ENCODE results near the gene NAALADL2. TPM values are rescaled to one million over a fixed set of nuclear protein-coding genes. Genes with fewer than 3 reads are reported as not detected.

NAALADL2 gene
- total and polyA plus RNA-seq, 2 donors (not counting 3 experiments of a cell fraction or from before 2014, with no cell fraction given): 1.1 to 4.0 TPM

GRCh38 chr3:175247629-175248028, 388.5 kb downstream of the NAALADL2 start:
- H3K36me3 ChIP-seq (ENCODE audit: control insufficient read depth in 2 of 2, extremely low read depth in 1 of 2, insufficient read depth in 2 of 2, low read length in 2 of 2): no peaks in the 10 kb centered on the region
- intact Hi-C loops (cut with micrococcal nuclease) (no loop called here), dilution Hi-C loops (cut with MboI; ENCODE audit: extremely low pct_ligation_motif_present, low sequenced_read_pairs) (no loop called here)
- no TSS peak for BruUV-seq (replicated peaks)
- no peaks in the 10 kb centered on the region for H3K27me3 ChIP-seq (ENCODE audit: control insufficient read depth in 2 of 2, insufficient read depth in 2 of 2, low read length in 2 of 2)
- no peaks in the 10 kb centered on the region for H3K4me1 ChIP-seq (ENCODE audit: control insufficient read depth, extremely low read depth, insufficient read depth, low read length)
- no peak for TF ChIP-seq FOS (IDR thresholded peaks at IDR 0.05; ENCODE audit: borderline replicate concordance, insufficient read depth, low read length)
- no peak for TF ChIP-seq POLR2AphosphoS5 (IDR thresholded peaks at IDR 0.05; ENCODE audit: insufficient read depth, low read depth, low read length)
- no peak for TF ChIP-seq GATA2 (IDR thresholded peaks at IDR 0.05; ENCODE audit: insufficient read depth, insufficient read length, low read depth, low read length)
- TF ChIP-seq MYC (IDR thresholded peaks at IDR 0.05; ENCODE audit: low read depth, low read length): no peak
- no peak for TF ChIP-seq JUN (IDR thresholded peaks at IDR 0.05; ENCODE audit: borderline replicate concordance, insufficient read depth, insufficient read length, low read depth)
- no peak overlapping the region for H2AFZ ChIP-seq (ENCODE audit: low read depth, low read length)
- no peak overlapping the region for H3K4me3 ChIP-seq (replicated peaks in 1 of 3; ENCODE audit: insufficient read depth in 1 of 3, low read depth in 1 of 3, low read length in 3 of 3)
- DNase-seq (ENCODE audit: low read depth, low spot score) (no peak), FAIRE-seq (no peak)
- H3K9me3 ChIP-seq (replicated peaks; ENCODE audit: control insufficient read depth, insufficient read depth, low read length): no peaks in the 10 kb centered on the region
- ChIA-PET CTCF (interaction anchor here (0.8 kb wide), 1 partner anchor 15 kb away, joined by 3 read pairs; no protein-coding TSS in a partner anchor), POLR2A (no interaction called here)
- H4K20me1 ChIP-seq (replicated peaks; ENCODE audit: control insufficient read depth, extremely low read depth, insufficient read depth, low read length): no peaks in the 10 kb centered on the region
- H3K9me1 ChIP-seq (replicated peaks; ENCODE audit: control insufficient read depth, extremely low read depth, insufficient read depth, low read length): no peaks in the 10 kb centered on the region
- no peak overlapping the region for H3K27ac ChIP-seq (ENCODE audit: insufficient read depth, low read depth, low read length)
- no peaks in the 10 kb centered on the region for H3K79me2 ChIP-seq (ENCODE audit: control insufficient read depth, insufficient read depth, low read length)
- no peak overlapping the region for H3K4me2 ChIP-seq (ENCODE audit: insufficient read depth, low read length)
- no peak overlapping the region for H3K9ac ChIP-seq (replicated peaks; ENCODE audit: extremely low read depth, insufficient read depth, low read length)

GRCh38 chr3:175248832-175249231, 389.7 kb downstream of the NAALADL2 start:
- DNase-seq (ENCODE audit: low read depth, low spot score) (no peak), FAIRE-seq (no peak)
- ChIA-PET CTCF (interaction anchor here (1.5 kb wide), 1 partner anchor 11 kb away, joined by 5 read pairs; no protein-coding TSS in a partner anchor), POLR2A (no interaction called here)
- BruUV-seq (replicated peaks): no TSS peak
- Histone ChIP-seq H4K20me1 (replicated peaks; ENCODE audit: control insufficient read depth, extremely low read depth, insufficient read depth, low read length) (no peaks in the 10 kb centered on the region), H3K9ac (replicated peaks; ENCODE audit: extremely low read depth, insufficient read depth, low read length) (no peak overlapping the region), H3K36me3 (ENCODE audit: control insufficient read depth in 2 of 2, extremely low read depth in 1 of 2, insufficient read depth in 2 of 2, low read length in 2 of 2) (no peaks in the 10 kb centered on the region), H3K4me2 (ENCODE audit: insufficient read depth, low read length) (no peak overlapping the region), H3K9me3 (replicated peaks; ENCODE audit: control insufficient read depth, insufficient read depth, low read length) (no peaks in the 10 kb centered on the region), H2AFZ (ENCODE audit: low read depth, low read length) (no peak overlapping the region), H3K9me1 (replicated peaks; ENCODE audit: control insufficient read depth, extremely low read depth, insufficient read depth, low read length) (no peaks in the 10 kb centered on the region), H3K27me3 (ENCODE audit: control insufficient read depth in 2 of 2, insufficient read depth in 2 of 2, low read length in 2 of 2) (no peaks in the 10 kb centered on the region), H3K27ac (ENCODE audit: insufficient read depth, low read depth, low read length) (no peak overlapping the region), H3K4me3 (replicated peaks in 1 of 3; ENCODE audit: insufficient read depth in 1 of 3, low read depth in 1 of 3, low read length in 3 of 3) (no peak overlapping the region), H3K4me1 (ENCODE audit: control insufficient read depth, extremely low read depth, insufficient read depth, low read length) (no peaks in the 10 kb centered on the region), H3K79me2 (ENCODE audit: control insufficient read depth, insufficient read depth, low read length) (no peaks in the 10 kb centered on the region)
- dilution Hi-C loops (cut with MboI; ENCODE audit: extremely low pct_ligation_motif_present, low sequenced_read_pairs) (no loop called here), intact Hi-C loops (cut with micrococcal nuclease) (no loop called here)
- TF ChIP-seq POLR2AphosphoS5 (IDR thresholded peaks at IDR 0.05; ENCODE audit: insufficient read depth, low read depth, low read length) (no peak), GATA2 (IDR thresholded peaks at IDR 0.05; ENCODE audit: insufficient read depth, insufficient read length, low read depth, low read length) (no peak), FOS (IDR thresholded peaks at IDR 0.05; ENCODE audit: borderline replicate concordance, insufficient read depth, low read length) (no peak), JUN (IDR thresholded peaks at IDR 0.05; ENCODE audit: borderline replicate concordance, insufficient read depth, insufficient read length, low read depth) (no peak)

All from endothelial cell of umbilical vein (primary cell).